Upper lobe of left lung (tissue), 4 donors: Measurements from ENCODE around the gene SPATA2.

Source experiments
- CTCF ChIP-seq, 6 experiments: fragments of 450-650 bp in 4 of 6; fragments of 200-600 bp in 2 of 6; sonication (generic) in 2 of 6; IDR thresholded peaks; one replicate each; pipeline ENCODE4 v1.5.1; 2016 to 2019; ENCODE audit warnings: antibody characterized with exemption in 6 of 6
- EP300 ChIP-seq, 4 donors: sonication (generic); formaldehyde crosslinking; IDR thresholded peaks; one replicate each; pipeline ENCODE4 v1.5.1; 2017; ENCODE audit warnings: antibody characterized with exemption in 4 of 4, control low read depth in 2 of 4
- POLR2A ChIP-seq, 4 donors: fragments of 450-650 bp; IDR thresholded peaks; one replicate each; pipeline ENCODE4 v1.5.1; 2016 to 2017; ENCODE audit warnings: antibody characterized with exemption in 4 of 4, mild to moderate bottlenecking in 2 of 4
- POLR2AphosphoS5 ChIP-seq, 2 donors: sonication (generic); formaldehyde crosslinking; IDR thresholded peaks; one replicate each; pipeline ENCODE4 v1.5.1; 2017; ENCODE audit warnings: antibody characterized with exemption in 2 of 2

DNA sequence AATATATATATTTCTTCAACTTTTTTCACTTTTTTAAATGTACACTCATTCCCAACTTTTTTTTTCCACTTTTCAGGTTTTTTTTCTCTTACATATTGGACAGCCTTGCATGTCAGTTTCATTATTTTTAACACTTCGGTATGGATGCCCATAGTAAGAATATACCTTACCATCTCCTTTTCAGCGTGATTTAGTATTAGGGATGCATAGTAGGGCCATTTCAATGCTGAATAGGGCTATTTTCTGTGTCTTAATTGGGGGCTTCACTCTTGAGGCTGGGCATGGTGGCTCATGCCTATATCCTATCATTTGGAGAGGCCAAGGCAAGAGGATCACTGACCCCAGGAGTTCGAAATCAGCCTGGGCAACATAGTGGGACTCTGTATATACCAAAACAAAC lies 27.6 kb upstream of the SPATA2 start:
- TF ChIP-seq CTCF (IDR thresholded peaks at IDR 0.05): no peak
- no peak for TF ChIP-seq POLR2AphosphoS5 (IDR thresholded peaks at IDR 0.05)
- TF ChIP-seq POLR2A (IDR thresholded peaks at IDR 0.05): no peak
- TF ChIP-seq EP300 (IDR thresholded peaks at IDR 0.05): no peak
